Karpas-422 (cell line): ENCODE results near the gene HOXA5. TPM values are rescaled to one million over a fixed set of nuclear protein-coding genes. Genes with fewer than 3 reads are reported as not detected.

Experiments used
- DNase-seq: peaks from one replicate; pipeline ENCODE4 v3.0.0-alpha.2; 2015
- H2AFZ ChIP-seq: fragments of 200-600 bp; sonication (generic); 2 replicates; pipeline ENCODE4 v1.6.1; 2014; ENCODE audit warnings: antibody characterized with exemption, low read length, mixed read lengths
- H3K27ac ChIP-seq: fragments of 200-600 bp; sonication (generic); 2 replicates; pipeline ENCODE4 v1.5.1; 2014; ENCODE audit warnings: mild to moderate bottlenecking, low read length, moderate library complexity
- H3K27me3 ChIP-seq: fragments of 200-600 bp; sonication (generic); 2 replicates; pipeline ENCODE4 v1.6.1; 2014; ENCODE audit warnings: low read length, mixed read lengths
- H3K36me3 ChIP-seq: fragments of 200-600 bp; sonication (generic); 2 replicates; pipeline ENCODE4 v1.6.1; 2014; ENCODE audit warnings: low read length, mixed read lengths; ENCODE audit not compliant: insufficient read depth
- H3K4me1 ChIP-seq: fragments of 200-600 bp; sonication (generic); 2 replicates; pipeline ENCODE4 v1.6.1; 2014; ENCODE audit warnings: mild to moderate bottlenecking, low read length, mixed read lengths
- H3K4me2 ChIP-seq: fragments of 200-600 bp; sonication (generic); 2 replicates; pipeline ENCODE4 v1.6.1; 2014; ENCODE audit warnings: low read length, low read depth, mild to moderate bottlenecking; ENCODE audit not compliant: poor library complexity, severe bottlenecking
- H3K4me3 ChIP-seq: fragments of 200-600 bp; sonication (generic); 2 replicates; pipeline ENCODE4 v1.5.1; 2014; ENCODE audit warnings: mild to moderate bottlenecking, antibody characterized with exemption, low read length, mixed read lengths
- H3K79me2 ChIP-seq: fragments of 200-600 bp; sonication (generic); 2 replicates; pipeline ENCODE4 v1.6.1; 2014; ENCODE audit warnings: mild to moderate bottlenecking, low read length, mixed read lengths
- H3K9ac ChIP-seq: fragments of 200-600 bp; sonication (generic); 2 replicates; pipeline ENCODE4 v1.6.0; 2014; ENCODE audit warnings: low read length
- H3K9me2 ChIP-seq: fragments of 200-600 bp; sonication (generic), shearing (Covaris generic); replicated peaks from 2 replicates; pipeline ENCODE4 v1.6.0; 2014; ENCODE audit warnings: mild to moderate bottlenecking, low read length, moderate library complexity; ENCODE audit not compliant: insufficient read depth
- H3K9me3 ChIP-seq: fragments of 300-700, 200-600 bp; sonication (generic); 2 replicates; pipeline ENCODE4 v1.6.1; 2014; ENCODE audit warnings: low read length, mixed read lengths
- H4K20me1 ChIP-seq: fragments of 200-600 bp; sonication (generic); 2 replicates; pipeline ENCODE4 v1.6.1; 2014; ENCODE audit warnings: mild to moderate bottlenecking, antibody characterized with exemption, low read length, low read depth; ENCODE audit not compliant: insufficient read depth
- total RNA-seq: library from RNA; depleted of rRNA; stranded (reverse); fragments of >200 nt; shearing (Covaris generic); gene quantifications from 2 replicates; pipeline ENCODE4 v1.2.3, GENCODE V29; 2014; ENCODE audit warnings: low replicate concordance

HOXA5 gene
- total RNA-seq, 1 experiment from 2014 or later: 4.1 TPM

DNA sequence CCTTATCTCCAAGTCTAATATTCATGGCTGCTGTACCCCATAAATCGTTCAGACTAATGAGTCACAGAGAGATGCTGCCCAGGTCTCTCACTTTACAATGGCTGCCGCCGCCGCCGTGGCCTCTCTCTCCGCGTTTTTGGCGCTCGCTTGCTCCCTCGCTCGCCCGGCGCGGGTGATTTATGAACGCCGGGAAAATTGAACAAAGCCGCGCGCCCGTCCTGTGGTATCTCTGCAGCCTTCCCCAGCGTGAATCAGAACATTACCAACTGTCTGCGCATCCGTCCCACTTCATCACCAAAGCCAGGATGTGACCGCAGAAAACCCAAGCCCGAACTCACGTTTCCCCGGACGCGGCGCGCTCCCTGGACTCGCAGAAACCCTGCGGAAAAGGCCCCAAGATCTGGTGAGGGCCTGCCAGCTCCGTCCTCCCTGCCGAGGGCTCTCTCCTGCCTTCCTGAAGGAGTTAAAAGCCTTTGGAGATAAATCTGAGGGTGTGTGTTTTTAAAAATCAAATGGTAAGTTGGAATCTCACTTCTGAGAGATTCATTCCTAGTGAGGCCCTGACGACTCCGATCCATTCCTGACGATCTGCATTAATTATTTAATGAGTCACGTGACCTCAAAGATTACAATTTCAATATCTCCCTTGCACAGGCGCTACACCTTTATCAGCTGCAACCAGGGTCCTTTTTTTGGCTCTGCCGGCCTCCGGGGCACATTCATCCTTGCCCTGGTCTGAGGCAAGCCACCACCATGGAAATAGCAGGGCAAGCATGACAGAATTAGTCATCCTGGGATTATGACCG lies 19.2 kb downstream of the HOXA5 start:
- Histone ChIP-seq H3K79me2 (no peaks in the 10 kb centered on the region), H3K9ac (no peak overlapping the region)

DNA sequence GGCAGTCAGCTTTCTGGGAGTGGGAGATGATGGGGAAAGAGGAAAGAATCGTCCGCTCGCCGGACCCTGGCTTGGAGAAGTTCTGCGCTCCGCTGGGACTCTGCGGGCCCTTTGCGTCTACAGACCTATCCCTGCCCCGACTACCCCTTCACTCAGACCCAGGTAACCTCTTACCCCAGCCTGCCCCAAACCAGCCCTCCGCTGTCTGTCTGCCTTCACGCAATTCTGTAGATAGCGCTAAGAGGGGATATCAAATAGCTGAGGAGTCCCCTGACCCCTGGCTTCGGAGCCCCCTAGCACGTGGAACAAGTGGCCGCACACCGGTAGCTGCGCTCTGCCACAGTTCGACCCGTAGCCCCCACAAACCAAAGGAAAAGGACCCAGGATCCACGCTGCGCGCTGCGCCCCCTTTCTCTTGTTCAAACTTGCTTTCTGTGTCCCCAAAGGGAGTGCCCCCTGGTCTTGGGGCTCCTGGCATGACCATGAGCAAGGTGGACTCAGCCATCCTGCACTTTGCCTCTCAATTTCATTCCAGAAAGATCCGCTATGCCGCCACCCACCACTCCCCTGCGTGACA lies 19.9 kb downstream of the HOXA5 start:
- H3K27me3 ChIP-seq: no peaks in the 10 kb centered on the region
- no peak overlapping the region for H3K4me3 ChIP-seq
- no peak overlapping the region for H3K9ac ChIP-seq
- no peak overlapping the region for H2AFZ ChIP-seq
- H3K36me3 ChIP-seq: no peaks in the 10 kb centered on the region
- DNase-seq: no peak
- H4K20me1 ChIP-seq: no peaks in the 10 kb centered on the region
- H3K27ac ChIP-seq: no peak overlapping the region
- H3K4me1 ChIP-seq: peaks cover 9% of the 10 kb centered on the region
- H3K9me3 ChIP-seq: no peaks in the 10 kb centered on the region
- H3K9me2 ChIP-seq: no peaks in the 10 kb centered on the region
- H3K79me2 ChIP-seq: no peaks in the 10 kb centered on the region
- no peak overlapping the region for H3K4me2 ChIP-seq

More for the DNA sequence above, 19.2 kb downstream of the HOXA5 start:
- no peak for DNase-seq
- no peak overlapping the region for H3K27ac ChIP-seq
- H3K9me3 ChIP-seq: no peaks in the 10 kb centered on the region
- H2AFZ ChIP-seq: no peak overlapping the region
- peaks cover 9% of the 10 kb centered on the region for H3K4me1 ChIP-seq
- no peaks in the 10 kb centered on the region for H4K20me1 ChIP-seq
- no peaks in the 10 kb centered on the region for H3K27me3 ChIP-seq
- no peak overlapping the region for H3K4me3 ChIP-seq
- H3K36me3 ChIP-seq: no peaks in the 10 kb centered on the region
- H3K4me2 ChIP-seq: no peak overlapping the region
- H3K9me2 ChIP-seq: no peaks in the 10 kb centered on the region

DNA sequence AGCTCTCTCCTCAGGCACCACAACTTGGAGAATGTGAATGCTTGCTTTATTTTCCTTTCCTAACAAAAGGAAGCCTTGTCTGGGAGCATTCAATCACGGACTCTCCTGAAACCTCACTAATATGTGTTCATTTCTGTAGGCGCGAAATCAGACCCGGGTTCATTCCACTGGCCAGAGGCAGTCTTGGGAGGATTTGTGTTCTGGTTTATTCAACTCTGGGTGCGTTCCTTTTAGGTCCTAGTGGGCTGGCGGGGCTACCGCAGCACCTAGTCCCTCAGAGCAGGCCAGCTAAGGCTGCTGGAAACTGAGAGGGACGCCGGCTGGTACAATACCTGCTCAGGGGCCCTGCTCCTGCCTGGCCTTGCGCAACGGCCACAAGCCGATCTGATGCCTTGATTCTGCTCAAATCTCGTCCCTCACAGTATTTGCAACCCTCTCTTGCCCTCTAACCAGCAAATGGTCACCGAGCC lies 20.4 kb downstream of the HOXA5 start:
- DNase-seq: no peak
- H2AFZ ChIP-seq: no peak overlapping the region
- H3K4me2 ChIP-seq: no peak overlapping the region
- H3K36me3 ChIP-seq: no peaks in the 10 kb centered on the region
- no peaks in the 10 kb centered on the region for H4K20me1 ChIP-seq
- no peaks in the 10 kb centered on the region for H3K27me3 ChIP-seq
- H3K27ac ChIP-seq: no peak overlapping the region
- no peaks in the 10 kb centered on the region for H3K9me3 ChIP-seq
- no peak overlapping the region for H3K4me3 ChIP-seq
- H3K9me2 ChIP-seq: no peaks in the 10 kb centered on the region
- peaks cover 6% of the 10 kb centered on the region for H3K4me1 ChIP-seq
- H3K9ac ChIP-seq: no peak overlapping the region
- no peaks in the 10 kb centered on the region for H3K79me2 ChIP-seq

DNA sequence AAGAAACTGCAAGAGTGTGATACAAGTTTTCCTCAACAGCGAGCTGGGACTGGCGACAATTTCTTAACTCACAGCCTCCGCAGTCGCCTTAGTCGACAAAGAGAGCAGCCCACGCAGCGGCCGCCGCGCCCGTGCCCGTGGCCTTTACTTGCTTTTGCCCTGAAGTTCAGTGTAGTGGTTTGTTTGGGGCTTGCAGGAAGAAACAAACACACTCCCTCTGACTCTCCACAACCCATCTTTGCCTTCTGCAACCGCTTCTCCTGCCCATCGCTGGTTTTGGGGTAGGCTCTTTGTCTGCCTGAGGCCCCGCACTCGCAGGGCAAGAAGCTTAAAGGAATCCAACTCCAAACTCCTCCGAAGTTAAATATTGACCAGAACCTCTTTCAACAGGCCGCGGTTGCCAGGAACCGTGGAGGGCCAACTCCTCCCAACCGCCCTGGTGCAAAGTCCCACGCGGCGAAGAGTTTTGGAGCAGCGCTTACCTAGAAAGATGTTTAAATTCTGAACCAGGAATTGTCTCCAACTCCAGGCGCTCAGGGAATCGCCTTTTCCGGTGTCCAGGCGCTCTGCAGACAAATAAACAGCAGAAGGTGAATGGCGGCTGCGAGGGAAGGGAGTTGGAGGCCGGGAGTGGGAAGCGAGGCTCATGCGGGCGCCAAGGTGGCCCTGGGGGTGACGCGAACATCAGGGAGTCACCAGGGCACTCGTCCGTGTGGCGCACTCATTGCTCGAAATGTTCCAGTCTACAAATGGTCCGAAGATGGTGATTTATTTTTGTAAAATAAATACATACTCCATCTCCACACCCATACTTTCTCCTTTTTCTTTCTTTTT lies 21.2 kb downstream of the HOXA5 start:
- Histone ChIP-seq H3K9me3 (no peaks in the 10 kb centered on the region), H4K20me1 (no peaks in the 10 kb centered on the region), H3K9me2 (no peaks in the 10 kb centered on the region), H3K9ac (no peak overlapping the region), H3K4me3 (no peak overlapping the region), H2AFZ (no peak overlapping the region), H3K79me2 (no peaks in the 10 kb centered on the region), H3K4me2 (no peak overlapping the region), H3K27ac (no peak overlapping the region), H3K4me1 (no peaks in the 10 kb centered on the region), H3K27me3 (no peaks in the 10 kb centered on the region), H3K36me3 (no peaks in the 10 kb centered on the region)
- DNase-seq: no peak

DNA sequence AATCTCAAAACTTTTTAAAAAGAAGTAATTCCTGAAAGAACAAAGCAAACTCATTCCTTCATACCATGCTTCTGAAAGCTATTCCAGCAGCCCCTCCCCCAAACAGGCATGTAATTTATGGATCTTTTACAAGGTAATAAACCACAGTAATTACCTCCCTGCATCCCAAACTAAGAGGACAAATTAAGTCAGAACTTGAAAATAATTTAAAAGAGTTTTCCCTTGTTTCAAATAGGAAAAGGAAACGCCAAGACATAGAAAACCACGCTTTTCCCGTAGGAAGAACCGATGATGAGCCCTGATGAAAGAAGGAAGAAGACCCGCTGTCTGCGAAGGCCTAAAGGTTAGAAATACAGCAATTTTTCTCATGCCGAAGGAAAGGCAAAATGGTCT lies 21.8 kb downstream of the HOXA5 start:
- H3K4me2 ChIP-seq: no peak overlapping the region
- no peaks in the 10 kb centered on the region for H3K9me2 ChIP-seq
- no peak overlapping the region for H3K27ac ChIP-seq
- H3K9me3 ChIP-seq: no peaks in the 10 kb centered on the region
- H3K4me3 ChIP-seq: no peak overlapping the region
- H3K27me3 ChIP-seq: no peaks in the 10 kb centered on the region
- no peaks in the 10 kb centered on the region for H3K79me2 ChIP-seq
- DNase-seq: no peak
- H3K36me3 ChIP-seq: no peaks in the 10 kb centered on the region
- H2AFZ ChIP-seq: no peak overlapping the region
- no peak overlapping the region for H3K9ac ChIP-seq
- H4K20me1 ChIP-seq: no peaks in the 10 kb centered on the region
- no peaks in the 10 kb centered on the region for H3K4me1 ChIP-seq

DNA sequence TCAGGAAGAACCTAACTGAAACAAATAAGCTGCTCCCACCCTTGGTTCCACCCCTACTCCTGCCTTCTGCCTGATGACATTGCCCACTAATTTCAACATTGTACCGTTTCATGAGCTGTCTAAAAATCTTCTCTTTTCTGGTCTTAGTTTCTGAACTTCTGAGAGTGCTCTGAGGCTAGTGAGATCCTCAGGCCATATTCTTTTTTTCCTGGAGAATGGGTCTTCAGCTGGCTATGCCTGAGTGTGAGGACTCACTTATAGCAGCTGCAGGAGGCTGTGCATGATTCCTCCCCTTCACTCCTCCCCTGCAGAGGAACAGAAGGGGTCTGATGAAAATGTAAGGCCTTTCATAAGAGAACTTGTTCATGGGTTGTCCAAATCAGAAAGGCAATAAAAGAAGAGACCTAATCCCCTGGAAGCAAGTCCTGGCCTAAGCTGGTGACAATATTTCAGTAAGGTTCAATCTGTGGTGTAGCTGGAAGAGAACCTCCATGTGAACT lies 24.0 kb downstream of the HOXA5 start:
- Histone ChIP-seq H3K4me1 (no peaks in the 10 kb centered on the region), H3K27ac (no peak overlapping the region), H3K9me3 (no peaks in the 10 kb centered on the region), H3K36me3 (no peaks in the 10 kb centered on the region), H3K79me2 (no peaks in the 10 kb centered on the region), H3K9ac (no peak overlapping the region), H3K4me3 (no peak overlapping the region), H3K27me3 (no peaks in the 10 kb centered on the region), H2AFZ (no peak overlapping the region), H4K20me1 (no peaks in the 10 kb centered on the region), H3K4me2 (no peak overlapping the region), H3K9me2 (no peaks in the 10 kb centered on the region)
- no peak for DNase-seq

DNA sequence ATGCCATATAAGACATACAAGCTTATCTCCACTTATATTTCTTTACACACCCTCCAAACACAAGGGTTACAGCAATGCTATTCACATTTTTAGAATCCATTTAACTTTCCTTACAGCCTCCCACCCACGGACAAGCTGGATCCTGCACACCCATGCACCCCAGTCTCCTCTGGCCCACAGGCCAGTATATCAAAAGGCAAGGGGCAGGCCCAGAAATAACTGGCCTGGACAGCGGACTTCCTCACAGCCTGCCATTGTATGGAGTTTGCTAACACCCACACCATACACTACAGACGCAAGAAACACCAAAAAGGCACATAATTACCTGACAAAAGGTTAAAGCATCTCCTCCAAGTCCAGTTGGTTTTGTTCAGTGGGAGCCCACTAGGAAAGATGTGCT lies 24.9 kb downstream of the HOXA5 start:
- Histone ChIP-seq H3K27ac (no peak overlapping the region), H3K79me2 (no peaks in the 10 kb centered on the region), H3K27me3 (no peaks in the 10 kb centered on the region), H3K36me3 (no peaks in the 10 kb centered on the region), H3K4me2 (no peak overlapping the region), H4K20me1 (no peaks in the 10 kb centered on the region), H3K4me1 (no peaks in the 10 kb centered on the region), H3K9me2 (no peaks in the 10 kb centered on the region), H3K9me3 (no peaks in the 10 kb centered on the region), H2AFZ (no peak overlapping the region), H3K4me3 (no peak overlapping the region), H3K9ac (no peak overlapping the region)
- no peak for DNase-seq
